Measurements from ENCODE around the gene FBXO47.
"Not testable (repeated sequence)": the region's sequence is repeated elsewhere in the genome, so short reads cannot be mapped to it uniquely, and the experiment has no call there.

FBXO47 gene

GRCh38 chr17:38980490-38981217 lies 13.5 kb upstream of the FBXO47 start:
- DNase-seq, result no peak

DNA sequence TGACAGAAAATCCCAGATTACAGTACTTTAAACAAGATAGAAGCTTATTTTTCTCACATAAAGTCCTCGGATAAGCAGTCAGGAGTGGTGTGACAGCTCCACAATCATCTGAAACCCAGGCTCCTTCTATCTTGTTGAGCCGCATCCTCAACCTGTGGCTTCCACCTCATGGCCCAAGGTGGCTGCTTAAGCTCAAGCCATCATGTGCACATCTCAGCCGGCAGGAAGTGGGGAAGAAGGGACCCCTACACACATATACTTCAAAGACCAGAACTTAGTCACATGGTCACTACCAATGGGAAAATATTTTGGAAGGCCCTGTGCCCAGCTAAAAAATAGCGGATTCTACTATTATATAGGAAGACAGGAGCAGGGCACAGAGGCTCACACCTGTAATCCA lies 11.0 kb upstream of the FBXO47 start:
- no peak for DNase-seq

DNA sequence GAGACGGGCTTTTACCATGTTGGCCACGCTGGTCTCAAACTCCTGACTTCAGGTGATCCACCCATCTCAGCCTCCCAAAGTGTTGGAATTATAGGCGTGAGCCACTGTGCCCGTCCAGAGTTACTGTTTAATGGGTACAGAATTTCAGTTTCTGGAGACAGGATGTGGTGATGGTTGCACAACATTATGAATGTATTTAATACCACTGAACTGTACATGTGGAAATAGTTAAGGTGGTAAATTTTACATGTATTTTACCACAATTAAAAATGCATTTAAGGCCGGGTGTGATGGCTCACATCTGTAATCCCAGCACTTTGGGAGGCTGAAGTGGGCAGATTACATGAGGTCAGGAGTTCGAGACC lies 9.0 kb upstream of the FBXO47 start:
- DNase-seq, result not testable (repeated sequence)

GRCh38 chr17:38970804-38971203 lies 3.6 kb upstream of the FBXO47 start:
- DNase-seq, result no peak

- DNase-seq, result no peak
These were observed 2.9 kb upstream of the FBXO47 start for GRCh38 chr17:38970128-38970527.

DNA sequence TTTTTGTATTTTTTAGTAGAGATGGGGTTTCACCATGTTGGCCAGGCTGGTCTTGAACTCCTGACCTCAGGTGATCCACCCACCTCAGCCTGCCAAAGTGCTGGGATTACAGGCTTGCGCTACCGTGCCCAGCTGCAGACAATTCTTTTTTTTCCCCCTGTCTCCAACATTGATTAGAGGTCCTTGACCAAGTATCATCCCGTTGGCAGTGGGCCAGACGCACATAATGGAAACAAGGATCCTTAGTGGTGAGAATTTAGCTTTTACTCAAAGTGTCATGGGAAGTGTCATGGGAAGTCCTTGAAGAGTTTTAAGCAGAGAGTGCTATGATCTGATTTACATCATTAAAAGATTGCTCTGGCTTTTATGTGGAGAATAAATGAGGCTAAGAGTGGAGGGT lies 2.1 kb upstream of the FBXO47 start:
- no peak for DNase-seq

- DNase-seq, result no peak
These were observed 5.8 kb downstream of the FBXO47 start for GRCh38 chr17:38961413-38961812.

GRCh38 chr17:38960402-38960801 lies 6.8 kb downstream of the FBXO47 start:
- DNase-seq, result no peak

DNA sequence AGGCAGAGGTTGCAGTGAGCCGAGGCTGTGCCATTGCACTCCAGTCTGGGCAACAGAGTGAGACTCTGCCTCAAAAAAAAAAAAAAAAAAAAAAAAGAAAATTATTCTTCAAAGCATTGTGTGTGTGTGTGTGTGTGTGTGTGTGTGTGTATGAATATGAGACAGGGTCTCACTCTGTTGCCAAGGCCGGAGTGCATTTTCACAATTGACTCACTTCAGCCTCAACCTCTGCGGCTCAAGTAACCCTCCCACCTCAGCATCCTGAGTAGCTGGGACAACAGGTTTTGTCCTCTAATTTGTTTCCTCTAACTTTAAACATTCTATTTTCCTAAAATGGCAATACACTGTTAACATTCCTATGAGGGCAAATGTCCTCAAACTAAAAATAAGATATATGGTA lies 7.7 kb downstream of the FBXO47 start:
- DNase-seq, result no peak

GRCh38 chr17:38958756-38959155 lies 8.4 kb downstream of the FBXO47 start:
- DNase-seq, result no peak

DNA sequence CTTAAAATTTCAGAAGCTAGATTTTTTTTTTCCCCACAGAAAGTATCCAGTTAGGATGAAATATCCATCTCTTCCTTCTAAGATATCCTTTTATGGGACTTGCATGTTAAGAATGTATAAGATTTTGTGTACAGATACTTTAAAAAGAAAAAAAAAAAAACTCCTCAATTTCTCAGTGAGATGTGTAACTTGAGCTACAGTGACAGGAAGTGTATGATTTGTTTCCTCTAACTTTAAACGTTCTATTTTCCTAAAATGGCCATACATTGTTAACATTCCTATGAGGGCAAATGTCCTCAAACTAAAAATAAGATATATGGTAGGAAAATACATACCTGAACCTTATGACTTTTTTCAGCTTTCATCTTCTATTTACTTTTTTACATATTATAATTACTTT lies 8.9 kb downstream of the FBXO47 start:
- no peak for DNase-seq

GRCh38 chr17:38953800-38954199 lies 13.4 kb downstream of the FBXO47 start:
- not testable (repeated sequence) for DNase-seq

- no peak for DNase-seq
These were observed 20.0 kb downstream of the FBXO47 start for GRCh38 chr17:38947189-38947588.

GRCh38 chr17:38943607-38944006 lies 23.6 kb downstream of the FBXO47 start:
- no peak for DNase-seq

- no peak for DNase-seq
These were observed 24.4 kb downstream of the FBXO47 start for GRCh38 chr17:38942696-38943334.

DNA sequence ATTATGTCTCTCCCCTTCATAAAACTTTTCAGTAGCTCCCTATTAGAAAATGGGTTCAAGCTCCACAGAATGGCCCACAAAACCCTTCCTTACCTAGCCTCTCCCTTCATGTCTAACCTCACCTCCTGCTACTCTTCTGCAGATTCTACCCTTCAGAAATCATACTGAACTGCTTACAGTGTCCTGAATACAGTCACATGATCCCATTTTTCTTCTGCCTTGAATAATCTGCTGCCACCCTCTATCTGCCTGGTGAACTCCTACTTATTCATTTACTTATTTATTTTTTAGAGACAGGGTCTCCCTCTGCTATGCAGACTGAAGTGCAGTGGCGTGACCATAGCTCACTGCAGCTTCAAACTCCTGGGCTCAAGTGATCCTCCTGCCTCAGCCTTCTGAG lies 26.8 kb downstream of the FBXO47 start:
- no peak for DNase-seq

GRCh38 chr17:38939987-38940386 lies 27.2 kb downstream of the FBXO47 start:
- DNase-seq, result no peak

- DNase-seq, result not testable (repeated sequence)
These were observed 33.2 kb downstream of the FBXO47 start for GRCh38 chr17:38933962-38934361.

GRCh38 chr17:38930782-38931181 lies 36.4 kb downstream of the FBXO47 start:
- not testable (repeated sequence) for DNase-seq

DNA sequence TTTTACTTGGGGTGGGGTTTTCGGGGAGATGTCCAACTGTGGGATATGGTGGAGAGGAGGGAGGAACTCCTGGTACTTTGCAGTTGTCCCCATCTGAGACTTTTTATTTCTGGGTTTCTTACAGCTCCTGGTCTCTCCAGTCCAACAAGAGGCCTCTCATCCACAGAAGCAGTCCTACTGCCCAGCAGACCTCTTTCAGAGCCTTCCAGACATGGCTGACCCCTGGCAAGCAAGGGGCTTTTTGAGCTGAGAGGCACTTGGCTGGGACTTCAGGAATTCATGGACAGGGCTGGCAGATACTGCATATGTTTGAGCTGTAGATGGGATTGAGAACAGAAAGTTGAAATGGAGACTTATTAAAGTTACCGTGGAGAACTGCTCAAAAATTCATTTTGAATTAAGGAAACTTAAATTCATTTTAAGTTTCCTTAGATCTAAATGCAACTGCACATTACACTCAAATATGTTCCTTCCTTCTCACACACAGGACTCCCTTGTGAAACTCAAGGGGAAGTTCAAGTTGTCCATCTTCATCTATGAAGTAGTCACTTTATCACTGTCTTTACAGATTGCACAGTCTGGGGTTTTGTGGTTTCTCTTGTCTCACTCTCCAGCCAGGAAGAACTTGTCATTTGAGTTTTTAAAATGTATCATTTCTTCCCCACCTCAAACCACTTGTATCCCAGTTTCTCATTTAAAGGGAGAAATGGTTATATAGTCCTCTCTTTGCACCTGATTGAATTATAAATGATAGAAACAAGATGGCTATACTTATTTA lies 40.7 kb downstream of the FBXO47 start:
- no peak for DNase-seq

GRCh38 chr17:38925263-38925995 lies 41.8 kb downstream of the FBXO47 start, which contains the start of gene LASP1NB:
Gene LASP1NB (plus strand): TSS chr17:38925614.
- no peak for DNase-seq

- DNase-seq, result no peak
These were observed 44.5 kb downstream of the FBXO47 start for GRCh38 chr17:38922538-38923297.

All from NCI-H1436 treated with DMSO at 0.1 percent for 48 hours (cell line).